Pancreas (tissue), 10 donors: ENCODE measurements around the gene DNASE1L2. TPM values are rescaled to one million over a fixed set of nuclear protein-coding genes. Genes with fewer than 3 reads are reported as not detected.
A peak's percentile ranks its signal among the peaks of the same experiment; 100 is the strongest.
"Not testable (repeated sequence)": the region's sequence is repeated elsewhere in the genome, so short reads cannot be mapped to it uniquely, and the experiment has no call there.

Experiments used
- ATAC-seq, 4 donors: fragments of 200-7000 bp; cut with Tn5 transposase; one replicate each; pipeline versions ENCODE4 v1.8.0 to v1.9.1; 2020; ENCODE audit warnings: mild to moderate bottlenecking in 4 of 4, moderate library complexity in 4 of 4
- DNase-seq, 6 donors: peaks; one replicate each; pipeline ENCODE4 v3.0.0-alpha.2; 2020
- FAIRE-seq: peaks from 2 replicates; lab custom pipeline; 2012; peaks lifted over from hg19 to GRCh38; lab: Jason Lieb, UNC
- H3K27ac ChIP-seq, 4 donors: fragments of 200-600 bp; sonication (generic); 1 replicate in 3 of 4; 2 replicates in 1 of 4; pipeline versions ENCODE4 v1.5.0 to v1.8.0; 2020
- H3K27me3 ChIP-seq, 4 donors: fragments of 200-600 bp; one replicate each; pipeline ENCODE4 v1.8.0; 2021
- H3K36me3 ChIP-seq, 3 donors: fragments of 200-600 bp; sonication (generic) in 1 of 3; one replicate each; pipeline versions ENCODE4 v1.5.0 to v1.8.0; 2020 to 2021
- H3K4me1 ChIP-seq, 3 donors: fragments of 200-600 bp; one replicate each; pipeline ENCODE4 v1.8.0; 2021
- H3K4me3 ChIP-seq, 4 donors: fragments of 200-600 bp; sonication (generic) in 2 of 4; one replicate each; pipeline versions ENCODE4 v1.5.0 to v1.8.0; 2020 to 2021
- H3K9me3 ChIP-seq, 4 donors: fragments of 200-600 bp; one replicate each; pipeline ENCODE4 v1.8.0; 2021
- WGBS, 2 donors: extraction: QIAGEN DNeasy Blood & Tissue Kit; methylation state at CpG; one replicate each; pipeline ENCODE4 v1.1.7; 2013; 5-methylcytosine and 5-hydroxymethylcytosine counted together
- intact Hi-C, 3 donors: fragments of 100-400 bp; cut with DNase I; formaldehyde crosslinking; loops; one replicate each; pipeline versions ENCODE4 v1.11.1 to v1.14.2; 2022
- polyA plus RNA-seq, 2 donors: library from polyadenylated mRNA; stranded (reverse); fragments of 200-250 nt; gene quantifications; one replicate each; pipeline ENCODE4 v1.2.3, GENCODE V29; 2013
- total RNA-seq, 6 donors: library from RNA; stranded (reverse); fragmentation: NEBNext Ultra II Directional in 4 of 6; extraction: Animal tissue kit (Norgen Biotek cat#: 25700) in 4 of 6; gene quantifications; one replicate each; pipeline versions ENCODE4 v1.2.1 to v1.2.4, GENCODE V29; 2021 to 2023
- TF ChIP-seq, protein P1 (sequence below), 4 donors: fragments of 200-600 bp; sonication (generic) in 3 of 4; IDR thresholded peaks; one replicate each; pipeline versions ENCODE4 v1.5.0 to v1.8.0; 2021; ENCODE audit warnings: antibody characterized with exemption in 4 of 4
- donor health status: healthy with polysubstance abuse.
- donor health status: DM: no; HTN: no; CAD: no; lungs with moderate emphysema.
- donor health status: DM: no; HTN: no; CAD: no.
- donor health status: control.
- donor health status: control.
- donor health status: Bipolar disorder and iron deficiency.
- donor health status: DM: yes; HTN: yes; CAD: no.
- donor health status: DM: no; HTN: no; CAD: no.
- donor health status: DM: no; HTN: no; CAD: no.
- donor health status: DM: yes; HTN: yes; CAD: no.

Gene DNASE1L2
- total and polyA plus RNA-seq, 8 donors, result 0.31 to 4.9 (median 0.82) TPM

DNA sequence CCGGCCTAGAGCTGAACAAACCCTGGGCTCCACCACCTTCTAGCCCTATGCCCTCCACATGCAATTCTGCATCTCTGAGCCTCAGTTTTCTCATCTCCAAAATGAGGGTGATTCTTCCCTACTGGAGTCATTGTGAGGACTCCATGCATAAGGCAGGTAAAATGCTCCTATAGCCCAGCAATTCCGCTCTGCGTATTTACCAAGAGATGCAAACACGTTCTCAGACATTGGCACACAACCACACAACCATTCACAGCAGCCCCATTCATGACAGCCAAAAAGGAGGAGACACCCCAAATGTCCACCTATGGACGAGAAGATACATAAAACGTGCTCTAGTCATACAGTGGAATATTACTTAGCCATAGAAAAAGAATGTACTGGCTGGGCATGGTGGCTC lies 35.9 kb upstream of the DNASE1L2 start:
- TF ChIP-seq, protein P1, sequence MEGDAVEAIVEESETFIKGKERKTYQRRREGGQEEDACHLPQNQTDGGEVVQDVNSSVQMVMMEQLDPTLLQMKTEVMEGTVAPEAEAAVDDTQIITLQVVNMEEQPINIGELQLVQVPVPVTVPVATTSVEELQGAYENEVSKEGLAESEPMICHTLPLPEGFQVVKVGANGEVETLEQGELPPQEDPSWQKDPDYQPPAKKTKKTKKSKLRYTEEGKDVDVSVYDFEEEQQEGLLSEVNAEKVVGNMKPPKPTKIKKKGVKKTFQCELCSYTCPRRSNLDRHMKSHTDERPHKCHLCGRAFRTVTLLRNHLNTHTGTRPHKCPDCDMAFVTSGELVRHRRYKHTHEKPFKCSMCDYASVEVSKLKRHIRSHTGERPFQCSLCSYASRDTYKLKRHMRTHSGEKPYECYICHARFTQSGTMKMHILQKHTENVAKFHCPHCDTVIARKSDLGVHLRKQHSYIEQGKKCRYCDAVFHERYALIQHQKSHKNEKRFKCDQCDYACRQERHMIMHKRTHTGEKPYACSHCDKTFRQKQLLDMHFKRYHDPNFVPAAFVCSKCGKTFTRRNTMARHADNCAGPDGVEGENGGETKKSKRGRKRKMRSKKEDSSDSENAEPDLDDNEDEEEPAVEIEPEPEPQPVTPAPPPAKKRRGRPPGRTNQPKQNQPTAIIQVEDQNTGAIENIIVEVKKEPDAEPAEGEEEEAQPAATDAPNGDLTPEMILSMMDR (IDR thresholded peaks at IDR 0.05), result no peak
- ATAC-seq (no peak), FAIRE-seq (no peak), DNase-seq (no peak)
- 84 to 87% methylated on average over 6 of the region's 6 CpGs for WGBS, 2 donors
- Histone ChIP-seq H3K4me3 (no peak overlapping the region), H3K9me3 (no peaks in the 10 kb centered on the region), H3K27ac (no peak overlapping the region), H3K36me3 (no peaks in the 10 kb centered on the region), H3K27me3 (no peaks in the 10 kb centered on the region), H3K4me1 (peaks cover 5 to 9% (median 7%) of the 10 kb centered on the region in 3 donors)
- intact Hi-C loops, result no loop called here

DNA sequence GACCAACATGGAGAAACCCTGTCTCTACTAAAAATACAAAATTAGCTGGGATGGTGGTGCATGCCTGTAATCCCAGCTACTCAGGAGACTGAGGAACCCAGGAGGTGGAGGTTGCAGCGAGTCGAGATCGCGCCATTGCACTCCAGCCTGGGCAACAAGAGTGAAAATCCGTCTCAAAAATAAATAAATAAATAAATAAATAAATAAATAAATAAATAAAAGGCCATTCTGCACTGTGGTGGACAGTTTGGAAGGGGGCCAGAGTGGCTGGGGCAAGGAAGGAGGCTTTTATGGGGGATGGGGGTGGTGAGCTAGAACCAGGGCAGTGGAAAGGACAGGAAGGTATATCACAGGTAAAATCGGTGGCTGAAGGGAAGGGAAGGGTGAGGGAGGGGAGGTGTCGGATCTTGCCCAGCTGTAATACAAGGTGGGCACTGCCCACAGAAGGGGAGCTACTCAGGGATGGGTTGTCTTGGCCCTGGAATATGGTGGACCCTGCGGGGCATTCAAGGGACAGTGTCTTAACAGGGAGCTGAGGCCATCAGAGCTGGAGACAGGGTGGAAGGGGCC lies 33.0 kb upstream of the DNASE1L2 start:
- DNase-seq, H3K4me3 ChIP-seq, H3K27me3 ChIP-seq, H3K9me3 ChIP-seq, intact Hi-C loops, H3K4me1 ChIP-seq, ATAC-seq, FAIRE-seq, H3K27ac ChIP-seq: not testable (repeated sequence)
- H3K36me3 ChIP-seq, result peaks cover 0 to 13% (median 0%) of the 10 kb centered on the region in 3 donors
- 94 to 97% methylated on average over 8 of the region's 8 CpGs for WGBS, 2 donors

DNA sequence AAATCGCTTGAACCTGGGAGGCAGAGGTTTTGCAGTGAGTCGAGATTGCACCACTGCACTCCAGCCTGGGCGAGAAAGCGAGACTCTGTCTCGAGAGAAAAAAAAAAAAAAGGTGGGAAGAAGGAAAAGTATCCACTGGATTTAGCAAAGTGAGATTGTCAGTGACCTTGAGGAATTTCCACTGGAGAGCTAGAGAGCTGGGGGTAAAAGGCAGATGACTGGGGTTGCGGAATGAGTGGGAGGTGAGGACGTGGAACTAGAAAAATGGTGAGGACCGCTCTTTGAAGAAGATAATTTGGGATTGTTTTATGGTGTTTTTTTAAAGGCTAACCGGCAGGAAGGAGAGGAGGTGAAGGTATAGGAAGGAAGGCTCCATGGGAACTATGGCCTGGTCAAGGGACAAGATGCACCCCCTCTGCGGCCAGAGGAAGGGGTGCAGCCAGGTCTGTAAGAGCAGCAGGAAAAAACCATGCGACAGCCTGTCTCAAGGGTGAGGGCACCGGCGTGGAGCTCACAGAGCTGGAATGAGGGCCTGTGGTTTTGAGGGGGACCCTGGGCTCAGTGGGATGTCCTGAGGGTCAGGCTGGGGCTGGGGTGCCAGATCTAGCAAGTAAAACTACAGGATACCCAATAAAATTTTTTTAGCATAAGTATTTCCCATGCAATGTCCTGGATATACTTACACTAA lies 31.7 kb upstream of the DNASE1L2 start:
- DNase-seq, result no peak
- no peak for FAIRE-seq

DNA sequence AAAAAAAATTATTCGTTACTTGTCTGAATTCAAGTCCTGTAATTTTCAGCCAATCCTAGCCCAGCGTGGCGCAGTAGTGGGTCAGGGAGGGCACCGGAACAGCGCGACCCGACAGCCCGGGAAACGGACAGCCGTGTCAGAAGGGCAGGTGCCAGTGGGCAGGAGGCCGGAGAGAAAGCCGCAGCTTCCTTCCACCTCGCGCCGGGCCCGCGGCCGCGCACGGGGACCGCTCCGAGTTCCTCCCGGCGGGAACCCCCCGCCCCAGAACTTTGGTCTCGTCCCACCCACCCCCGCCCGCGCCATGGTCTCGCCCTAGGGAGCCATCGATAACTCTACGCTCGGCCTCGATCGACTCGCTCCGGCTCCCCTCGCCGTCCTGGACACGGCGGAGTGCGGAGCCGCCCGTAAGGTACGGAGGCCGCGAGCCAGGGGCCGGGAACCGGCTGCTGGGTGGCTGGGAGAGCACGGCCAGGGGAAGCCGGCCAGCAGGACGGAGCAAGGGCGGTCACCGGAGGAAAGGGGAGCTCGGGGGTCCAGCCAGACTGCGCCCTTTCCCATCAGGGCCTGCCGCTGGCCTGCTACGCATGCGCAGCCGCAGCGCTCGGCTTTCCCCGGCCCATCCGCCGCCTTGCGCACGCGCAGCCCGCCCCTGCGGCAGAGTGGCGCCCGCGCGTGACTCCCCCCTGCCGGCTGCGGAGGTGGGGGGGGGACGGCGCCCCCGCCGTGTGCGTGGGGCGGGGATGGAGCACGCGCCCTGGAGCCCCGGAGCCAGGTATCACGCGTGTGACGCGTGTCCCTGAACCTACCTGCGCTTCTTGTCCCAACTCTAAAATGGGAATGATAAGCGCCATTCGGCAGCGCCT lies 30.9 kb upstream of the DNASE1L2 start, which contains the start of gene MLST8:
TSS of gene MLST8 (plus strand) at position 351 of the 863 bp plus-strand sequence. CDS start 632 bp downstream, outside the sequence.
- FAIRE-seq, result no peak
- peaks cover 0 to 8% (median 0%) of the 10 kb centered on the region in 3 donors for H3K4me1 ChIP-seq
- H3K27ac ChIP-seq, result peak within 1 kb of the TSS; percentile 90 to 95 (median 94)
- peaks cover 0 to 23% (median 5%) of the 10 kb centered on the region in 3 donors for H3K36me3 ChIP-seq
- H3K4me3 ChIP-seq, result peak within 1 kb of the TSS; percentile 65 to 93 (median 85)
- TF ChIP-seq, protein P1 (IDR thresholded peaks at IDR 0.05), result no peak
- intact Hi-C loops, result no loop called here
- no peaks in the 10 kb centered on the region for H3K27me3 ChIP-seq
- WGBS, 2 donors, result 0 to 1% methylated on average over 63 to 93 of the region's 93 CpGs
- H3K9me3 ChIP-seq, result no peaks in the 10 kb centered on the region
- DNase-seq, result peak; percentile 81 to 95 (median 88)
- peak; percentile 91 to 96 (median 94) for ATAC-seq

More for the DNA sequence above, 31.7 kb upstream of the DNASE1L2 start:
- TF ChIP-seq, protein P1 (IDR thresholded peaks at IDR 0.05), result no peak
- Histone ChIP-seq H3K36me3 (peaks cover 0 to 23% (median 5%) of the 10 kb centered on the region in 3 donors), H3K27me3 (no peaks in the 10 kb centered on the region), H3K9me3 (no peaks in the 10 kb centered on the region), H3K4me1 (peaks cover 0 to 8% (median 0%) of the 10 kb centered on the region in 3 donors), H3K4me3 (peak overlapping the region; percentile 65 to 93 (median 85)), H3K27ac (peak overlapping the region; percentile 90 to 95 (median 94))
- no peak for ATAC-seq
- intact Hi-C loops, result no loop called here
- WGBS, 2 donors, result 79 to 82% methylated on average over 13 of the region's 13 CpGs

DNA sequence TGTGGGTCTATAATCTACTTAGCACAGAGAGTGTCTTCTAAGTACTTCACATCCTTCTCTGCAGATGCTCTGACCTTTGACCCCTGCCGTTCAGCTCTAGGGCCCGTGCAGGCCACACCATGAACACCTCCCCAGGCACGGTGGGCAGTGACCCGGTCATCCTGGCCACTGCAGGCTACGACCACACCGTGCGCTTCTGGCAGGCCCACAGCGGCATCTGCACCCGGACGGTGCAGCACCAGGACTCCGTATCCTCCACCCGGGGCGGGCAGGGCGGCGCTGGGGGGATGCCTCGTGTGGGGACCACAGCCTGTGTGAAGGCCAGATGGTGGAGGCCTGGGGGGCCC lies 30.3 kb upstream of the DNASE1L2 start:
- DNase-seq (peak in 3 of 6 donors; percentile 49 to 87 (median 67)), FAIRE-seq (no peak), ATAC-seq (peak; percentile 5 to 16 (median 11))
- Histone ChIP-seq H3K36me3 (peaks cover 0 to 23% (median 5%) of the 10 kb centered on the region in 3 donors), H3K9me3 (no peaks in the 10 kb centered on the region), H3K27me3 (no peaks in the 10 kb centered on the region), H3K4me1 (peaks cover 0 to 8% (median 0%) of the 10 kb centered on the region in 3 donors), H3K27ac (peak overlapping the region; percentile 90 to 95 (median 94)), H3K4me3 (peak overlapping the region; percentile 65 to 93 (median 85))
- 6 to 8% methylated on average over 16 of the region's 16 CpGs for WGBS, 2 donors
- TF ChIP-seq, protein P1 (IDR thresholded peaks at IDR 0.05), result no peak
- intact Hi-C loops, result no loop called here
